H54 (cell line): Measurements from ENCODE around the gene MTSS2.

Experiments used
- DNase-seq: peaks from one replicate; pipeline ENCODE4 v3.0.0; 2011; ENCODE audit warnings: low spot score, mixed read lengths; ENCODE audit not compliant: insufficient read length
- FAIRE-seq: peaks from 3 replicates; lab custom pipeline; 2011; peaks lifted over from hg19 to GRCh38; lab: Jason Lieb, UNC
- POLR2A ChIP-seq: IDR thresholded peaks from 2 replicates; pipeline ENCODE4 v1.6.1; 2011; ENCODE audit warnings: low read depth, mild to moderate bottlenecking, low read length

The MTSS2 gene

DNA sequence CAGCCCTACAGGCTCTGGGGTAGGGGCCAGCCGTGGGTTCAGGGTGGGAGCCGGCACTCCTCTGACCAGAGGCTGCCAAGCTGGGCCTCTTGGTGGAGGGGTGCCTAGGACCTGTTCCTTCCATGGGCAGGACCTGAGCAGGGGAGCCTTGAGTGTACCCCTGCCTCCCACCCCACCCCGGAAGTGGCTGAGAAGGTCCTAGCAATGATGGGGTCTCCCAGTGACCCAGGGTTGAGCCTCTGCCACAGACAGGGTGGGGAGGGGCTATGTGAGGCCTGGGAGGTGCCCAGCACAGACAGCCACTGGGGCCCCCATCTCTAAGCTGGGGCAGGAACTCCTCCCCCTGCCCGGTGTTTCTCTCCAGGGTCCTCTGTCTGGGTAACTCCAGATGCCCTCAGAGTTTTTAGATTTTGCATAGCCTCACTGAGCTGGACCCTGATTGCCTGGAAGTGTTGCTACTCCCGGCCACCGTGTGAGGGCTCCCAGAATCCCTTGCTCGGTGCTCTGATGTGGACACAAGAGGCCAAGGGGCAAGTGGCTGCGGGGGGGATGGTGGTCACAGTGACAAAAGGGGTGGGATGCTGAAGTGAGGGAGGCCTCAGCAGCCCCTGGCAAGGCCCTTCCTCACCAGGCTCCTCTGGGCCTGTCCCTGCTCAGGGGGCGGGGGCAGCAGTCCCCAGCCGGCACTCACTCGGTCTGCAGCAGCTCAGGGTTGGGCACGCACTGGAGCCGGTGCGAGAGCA lies 6.4 kb upstream of the MTSS2 start:
- TF ChIP-seq POLR2A, result no peak
- no peak for DNase-seq
- FAIRE-seq, result no peak

DNA sequence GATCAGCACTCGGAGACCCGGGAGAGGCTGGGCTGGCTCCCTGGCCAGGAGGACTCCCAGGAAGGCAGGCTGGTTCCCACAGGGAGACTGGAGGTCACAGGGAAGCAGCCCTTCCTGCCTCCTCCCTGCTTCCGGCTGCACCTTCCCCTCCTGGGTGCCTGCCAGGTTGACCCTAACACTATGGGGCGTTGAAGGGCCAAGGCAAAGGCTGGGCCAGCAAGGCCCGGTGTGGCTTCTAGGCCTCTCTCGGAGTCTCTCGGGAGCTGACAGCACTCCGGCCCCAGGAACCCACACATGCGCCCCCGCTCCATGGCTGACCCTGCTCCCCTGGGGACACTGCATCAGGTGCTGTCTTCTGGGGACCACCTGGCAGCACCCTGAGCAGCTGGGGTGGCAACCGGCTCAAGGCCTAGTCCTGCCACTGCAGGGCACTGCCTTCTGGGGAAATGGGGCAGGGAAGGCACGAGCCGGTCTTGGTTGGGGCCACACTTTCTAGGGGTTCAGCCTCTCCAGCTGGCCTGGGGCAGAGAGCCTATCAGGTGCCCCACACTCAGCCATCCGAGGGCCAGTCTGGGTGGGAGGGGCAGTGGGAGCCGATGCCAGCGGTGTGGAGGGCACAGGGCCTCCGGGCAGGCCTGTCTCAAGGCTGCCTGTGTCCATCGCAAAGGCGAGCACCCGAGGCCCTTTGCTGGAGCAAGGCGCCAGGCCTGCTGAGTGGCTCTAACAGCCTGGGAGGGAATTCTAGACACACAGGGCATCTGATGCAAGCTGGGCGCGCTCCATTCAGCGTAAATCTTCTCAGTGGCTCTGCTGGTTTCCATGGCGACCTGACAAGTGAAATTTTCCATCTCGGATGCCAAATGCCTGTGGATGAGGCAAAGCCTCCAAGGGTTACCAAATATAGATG lies 5.6 kb upstream of the MTSS2 start:
- FAIRE-seq (no peak), DNase-seq (no peak)
- TF ChIP-seq POLR2A, result peak; percentile 38; the same call in 1 of the 2 replicates

DNA sequence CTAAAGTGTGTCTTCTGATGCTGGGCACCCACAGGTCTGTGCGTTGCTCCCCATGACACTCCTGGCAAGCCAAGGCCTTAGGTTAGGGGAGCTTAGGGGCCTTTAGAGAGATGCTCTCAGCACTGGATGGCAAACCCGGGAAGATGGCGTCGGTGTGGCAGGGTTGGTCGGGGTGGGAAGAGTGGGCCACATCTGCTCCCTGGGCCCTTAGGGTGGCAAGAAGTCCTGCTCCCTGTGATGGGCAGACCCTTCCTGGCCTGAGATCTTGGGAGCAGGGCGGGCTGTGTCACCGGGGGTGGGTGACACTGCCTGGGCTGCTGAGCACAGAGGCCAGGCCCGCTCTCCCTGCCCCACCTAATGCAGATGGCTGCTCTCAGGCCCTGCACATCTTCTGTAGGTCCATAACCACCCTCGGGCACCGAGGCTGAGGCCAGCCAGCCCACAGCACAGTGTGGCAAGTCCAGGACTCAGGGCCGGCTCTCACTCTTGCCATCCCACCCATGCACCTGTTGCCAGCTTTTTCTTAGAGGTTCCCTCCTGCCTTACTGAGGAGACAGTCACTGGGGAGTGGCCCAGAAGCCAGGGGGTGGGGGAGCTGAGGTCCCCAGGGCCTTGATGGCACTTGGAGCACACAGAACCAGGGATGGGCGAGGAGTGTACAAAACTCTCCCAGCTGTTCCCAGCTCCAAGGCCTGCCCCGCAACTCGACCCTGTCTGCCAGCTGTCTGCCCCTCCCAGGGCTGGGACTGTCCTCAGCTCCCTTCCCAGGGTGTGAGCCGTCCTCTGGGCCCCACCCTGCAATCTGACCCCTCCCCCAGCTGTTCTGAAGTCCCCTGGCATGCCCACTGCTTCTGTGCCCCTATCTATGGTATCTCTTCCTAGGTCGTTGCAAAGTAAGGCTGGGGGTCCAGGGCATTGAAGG lies 4.4 kb upstream of the MTSS2 start:
- no peak for DNase-seq
- TF ChIP-seq POLR2A, result no peak
- FAIRE-seq, result no peak

DNA sequence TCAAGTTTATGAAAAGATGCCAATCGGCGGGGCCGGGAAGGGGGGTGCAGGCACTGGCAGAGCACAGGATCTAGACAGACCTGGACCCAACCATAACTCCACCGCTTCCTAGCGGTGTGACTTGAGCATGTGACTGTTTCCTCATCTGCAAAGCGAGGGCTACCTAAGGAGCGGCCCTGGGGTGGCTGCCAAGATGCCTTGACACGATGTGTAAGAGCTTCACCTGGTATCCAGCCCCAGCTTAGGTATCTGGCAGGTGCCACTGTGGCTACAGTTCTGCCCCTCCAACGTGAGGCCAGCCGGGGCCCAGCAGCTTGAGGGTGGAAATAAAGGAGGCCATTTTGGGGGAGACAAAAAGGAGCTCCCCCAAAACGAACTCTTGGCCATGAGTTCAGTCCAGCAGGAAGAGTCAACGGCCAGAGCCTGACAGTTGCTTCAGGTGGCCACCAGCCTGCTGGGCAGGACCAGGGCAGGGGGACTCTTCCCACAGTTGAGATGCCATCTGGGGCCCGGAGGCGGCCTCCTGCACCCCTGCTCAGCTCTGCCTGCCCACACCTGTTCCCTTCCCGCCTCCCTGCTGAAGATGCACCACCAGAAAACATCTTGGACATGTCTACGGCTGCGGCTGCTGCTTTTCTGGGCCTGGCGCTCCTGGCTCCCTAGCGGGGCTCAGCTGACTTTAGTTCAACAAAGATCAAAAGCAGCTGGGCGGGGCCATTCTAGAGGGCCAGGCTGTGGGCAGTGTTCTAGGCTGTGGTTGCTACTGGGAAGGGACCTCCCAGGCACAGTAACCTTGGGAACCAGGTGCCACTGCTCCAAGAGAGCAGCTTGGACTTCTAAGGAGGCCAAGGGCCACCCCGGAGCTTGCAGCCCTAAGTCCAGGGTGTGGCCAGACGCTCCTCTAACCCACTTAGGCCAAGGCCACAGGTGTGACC lies 3.4 kb upstream of the MTSS2 start:
- TF ChIP-seq POLR2A, result no peak
- FAIRE-seq (no peak), DNase-seq (no peak)

DNA sequence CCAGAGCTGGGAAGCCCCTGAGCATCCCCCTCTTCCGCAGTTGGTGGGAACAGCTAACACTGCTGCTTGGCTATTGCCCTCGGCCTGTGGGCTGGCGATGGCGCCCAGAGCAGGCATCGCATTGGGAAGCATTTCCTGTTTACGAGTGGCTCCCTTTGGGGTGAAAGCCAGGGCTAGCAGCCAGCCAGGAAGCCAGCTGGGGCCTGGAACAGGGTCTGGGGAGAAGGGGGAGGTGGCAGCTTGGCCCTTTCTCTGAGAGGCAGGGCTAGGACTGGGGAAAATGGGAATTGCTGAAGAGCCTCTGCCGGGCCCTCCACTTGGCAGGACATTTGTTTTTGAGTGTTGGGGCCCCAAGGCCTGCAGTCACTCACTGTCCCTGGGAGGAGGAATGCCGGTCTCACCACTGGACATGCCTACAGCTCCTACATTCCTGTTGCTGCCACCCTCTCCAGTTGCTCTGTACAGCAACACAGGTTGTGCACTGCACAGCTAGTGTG lies 2.4 kb upstream of the MTSS2 start:
- DNase-seq, result no peak
- no peak for FAIRE-seq
- no peak for TF ChIP-seq POLR2A

DNA sequence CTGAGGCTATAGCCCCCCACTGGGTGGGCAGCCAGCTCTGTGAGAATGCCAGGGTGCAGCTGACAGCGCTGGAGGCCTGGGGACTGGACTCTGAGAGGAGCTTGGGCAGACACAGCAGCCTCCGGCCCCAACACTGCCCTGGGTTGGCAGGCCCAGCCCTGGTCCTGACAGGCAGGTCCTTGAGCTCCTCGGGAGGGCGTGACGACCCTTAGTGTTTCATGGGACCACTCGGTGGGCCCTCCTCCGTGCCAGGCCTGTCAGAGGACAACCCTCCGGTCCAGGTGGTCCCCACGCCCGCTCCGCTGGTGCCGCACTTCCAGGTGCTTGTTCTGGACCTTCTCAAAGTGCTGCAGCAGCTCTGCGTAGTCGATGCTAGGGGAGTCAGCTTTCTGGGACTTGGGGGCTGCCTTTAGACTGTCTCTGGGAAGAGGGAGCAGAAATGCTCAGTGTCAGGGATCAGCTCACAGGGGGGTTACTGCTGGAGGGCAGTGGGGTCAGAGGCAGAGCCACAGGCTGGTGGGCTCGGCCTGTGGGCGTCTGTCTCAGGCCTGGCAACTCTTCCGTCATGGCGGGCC lies 1.9 kb upstream of the MTSS2 start:
- no peak for FAIRE-seq
- no peak for DNase-seq
- no peak for TF ChIP-seq POLR2A

DNA sequence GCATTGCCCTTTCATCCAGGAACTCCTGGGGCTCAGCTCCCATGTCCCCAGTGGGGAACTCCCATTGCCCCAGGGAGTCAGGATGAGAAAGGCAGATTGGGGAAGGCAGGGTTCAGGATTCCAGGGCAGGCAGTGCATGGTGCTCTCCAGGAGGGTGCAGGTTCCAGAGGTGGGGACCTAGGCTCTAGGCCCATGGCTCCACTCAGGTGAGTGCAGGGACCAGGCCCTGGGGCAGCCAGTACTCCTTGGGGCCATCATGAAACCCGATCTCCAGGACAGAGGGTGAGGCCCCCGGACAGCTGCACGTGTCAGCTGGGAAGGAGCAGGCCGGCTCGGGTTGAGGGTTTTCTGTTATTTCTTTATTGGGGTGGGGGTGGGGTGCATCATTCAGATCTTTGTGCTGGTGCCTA lies 1.3 kb upstream of the MTSS2 start:
- no peak for DNase-seq
- no peak for TF ChIP-seq POLR2A
- FAIRE-seq, result no peak

DNA sequence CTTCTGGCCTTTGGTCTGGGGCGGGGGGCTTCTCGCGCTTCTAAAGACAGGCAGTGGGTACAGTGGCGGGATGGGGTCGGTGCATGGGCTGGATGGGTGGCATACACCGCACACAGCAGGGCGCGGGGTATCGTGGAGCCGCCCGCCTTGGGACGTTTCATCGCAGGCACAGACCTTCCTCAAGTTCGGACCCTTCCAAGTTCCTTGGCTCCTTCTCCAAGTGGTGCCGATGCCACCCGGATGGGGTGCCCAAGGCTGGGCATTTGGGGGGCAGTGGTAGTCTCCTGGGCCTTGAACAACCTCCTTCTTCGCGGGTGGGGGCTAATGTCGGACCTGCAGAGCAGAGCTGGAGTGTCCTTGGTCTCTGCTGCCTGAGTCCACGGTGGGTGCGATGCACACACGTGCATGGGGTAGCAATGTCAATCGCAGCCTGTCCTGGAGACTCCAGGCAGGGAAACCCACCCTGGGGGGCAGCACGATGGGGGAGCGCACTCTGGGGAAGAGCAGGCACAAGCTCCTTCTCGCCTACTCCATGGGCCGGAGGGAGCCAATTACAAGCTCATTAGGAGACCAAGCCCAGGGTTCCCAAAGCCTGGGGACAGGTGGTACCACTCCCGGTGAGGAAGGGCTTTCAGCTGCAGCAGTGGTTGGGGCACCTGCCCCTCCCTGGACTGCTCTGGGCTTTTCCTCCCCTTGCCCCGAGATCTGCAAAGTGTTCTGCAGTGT lies 686 bp upstream of the MTSS2 start:
- TF ChIP-seq POLR2A, result no peak
- FAIRE-seq (no peak), DNase-seq (no peak)

DNA sequence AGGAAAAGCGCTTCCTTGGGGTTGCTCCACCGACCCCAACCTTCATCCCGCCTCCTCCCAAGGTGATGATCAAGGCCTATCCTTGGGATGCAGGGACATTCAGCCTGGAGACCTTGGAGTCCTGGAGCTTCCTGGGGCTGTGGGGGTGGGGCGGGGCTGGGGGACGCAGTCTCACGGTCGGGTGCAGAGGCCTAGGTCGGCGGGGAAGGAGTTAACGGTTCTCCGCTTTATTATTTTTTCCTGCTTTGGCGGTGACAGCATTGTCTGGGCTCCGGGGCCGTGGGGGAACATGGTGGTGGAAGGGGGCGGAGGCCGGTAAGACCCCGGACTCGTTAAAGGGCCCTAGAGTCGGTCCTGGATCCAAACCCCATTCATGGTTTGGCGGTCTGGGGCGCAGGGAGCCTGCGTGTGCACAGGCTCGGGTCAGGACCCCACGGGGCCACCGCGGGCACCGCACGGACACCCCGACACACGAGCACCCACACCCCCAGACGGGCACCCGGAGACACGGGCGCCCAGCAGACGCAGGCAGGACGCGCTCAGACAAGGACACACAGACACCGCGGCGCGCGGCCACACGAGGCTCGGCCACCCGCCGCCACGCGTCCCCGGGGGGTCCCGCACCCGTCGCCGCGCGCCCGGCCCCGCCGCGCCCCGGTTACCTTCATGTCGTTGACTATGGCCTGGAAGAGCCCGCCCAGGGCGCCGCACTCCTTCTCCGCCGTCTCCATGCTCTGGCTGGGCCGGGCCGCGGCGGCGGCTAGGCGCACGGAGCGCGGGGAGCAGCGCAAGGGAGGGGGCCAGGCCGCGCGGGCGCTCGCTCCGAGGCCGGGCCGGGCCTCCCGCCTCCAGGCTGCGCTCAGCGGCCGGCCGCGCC lies 554 bp downstream of the MTSS2 start:
- DNase-seq (no peak), FAIRE-seq (no peak)
- TF ChIP-seq POLR2A, result no peak

DNA sequence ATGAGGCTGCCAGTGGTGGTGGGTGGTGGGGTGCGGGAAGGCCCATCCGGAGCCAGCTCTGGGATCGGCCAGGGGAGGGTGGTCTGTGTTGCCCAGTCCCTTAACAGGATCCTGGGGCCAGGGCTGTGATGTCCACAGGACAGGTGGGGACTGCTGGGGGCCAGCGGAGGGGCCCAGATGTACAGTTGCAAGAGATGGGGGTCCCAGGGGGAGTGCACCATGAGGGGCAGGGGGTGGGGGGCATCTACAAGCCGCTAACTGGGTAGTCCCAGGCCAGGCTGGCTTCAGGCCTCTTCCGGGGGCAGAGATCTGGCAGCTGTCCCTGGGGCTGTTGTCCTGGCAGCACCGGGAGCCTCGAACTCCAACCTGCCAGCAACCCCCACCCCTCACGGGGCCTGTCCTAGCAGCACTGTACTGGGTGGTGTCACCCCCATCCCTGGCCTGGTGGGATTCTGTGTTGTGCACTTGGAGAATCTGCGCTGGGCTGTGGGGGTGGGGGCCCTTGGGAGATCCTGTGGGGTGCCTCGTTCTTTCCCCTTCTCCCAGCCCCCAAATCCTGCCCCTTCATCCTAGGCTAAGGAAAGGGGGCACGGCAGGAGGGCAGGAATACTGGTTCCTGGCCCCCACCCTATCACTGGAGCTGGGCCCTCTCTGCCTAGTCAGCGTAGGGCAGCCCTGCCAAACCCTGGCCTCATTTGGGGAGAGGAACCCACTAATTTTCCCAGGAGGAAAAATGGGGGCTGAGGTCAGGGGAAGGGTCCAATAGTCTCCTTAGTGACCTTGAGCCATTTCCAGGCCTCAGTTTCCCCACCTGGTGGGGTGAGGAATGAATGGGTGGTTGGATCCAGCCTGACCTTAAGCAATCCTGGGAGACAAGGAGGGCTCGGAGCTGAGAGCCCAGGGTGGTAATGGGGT lies 1.4 kb downstream of the MTSS2 start:
- FAIRE-seq (no peak), DNase-seq (no peak)
- no peak for TF ChIP-seq POLR2A
